Lower leg skin (tissue), 4 donors: Measurements from ENCODE around the gene KLRC2. TPM values are rescaled to one million over a fixed set of nuclear protein-coding genes. Genes with fewer than 3 reads are reported as not detected.
"Not testable (repeated sequence)": the region's sequence is repeated elsewhere in the genome, so short reads cannot be mapped to it uniquely, and the experiment has no call there.

Source experiments
- DNase-seq, 2 donors: peaks; one replicate each; pipeline ENCODE4 v3.0.0-alpha.2; 2019; ENCODE audit warnings: low spot score in 2 of 2
- H3K4me3 ChIP-seq: fragments of 200-600 bp; sonication (generic); 2 replicates; pipeline ENCODE4 v1.5.1; 2017; ENCODE audit warnings: mild to moderate bottlenecking, low read depth; ENCODE audit not compliant: poor library complexity, severe bottlenecking
- POLR2A ChIP-seq, 2 donors: fragments of 450-650 bp; IDR thresholded peaks; one replicate each; pipeline ENCODE4 v1.6.1; 2016 to 2017; ENCODE audit warnings: antibody characterized with exemption in 2 of 2, mild to moderate bottlenecking in 1 of 2, moderate library complexity in 1 of 2
- WGBS, 2 donors: methylation state at CpG; one replicate each; pipeline ENCODE4 v1.1.5; 2018; 5-methylcytosine and 5-hydroxymethylcytosine counted together
- intact Hi-C: fragments of 100-400 bp; cut with DNase I; formaldehyde crosslinking; loops from one replicate; pipeline ENCODE4 v1.15.0; 2023; ENCODE audit warnings: low total_unique reads
- total RNA-seq, 4 donors: library from RNA; depleted of rRNA; stranded (reverse); fragments of >200 nt; gene quantifications; one replicate each; pipeline ENCODE4 v1.1.0, GENCODE V29; 2016
- TF ChIP-seq, protein P1 (sequence below), 3 donors: fragments of 450-650 bp; IDR thresholded peaks; one replicate each; pipeline ENCODE4 v1.5.1; 2016; ENCODE audit warnings: antibody characterized with exemption in 3 of 3, mild to moderate bottlenecking in 3 of 3, moderate library complexity in 2 of 3

The KLRC2 gene
- total RNA-seq, 4 donors from 2014 or later, result 0.71 TPM; not detected in 3

GRCh38 chr12:10424260-10424899, 11.4 kb downstream of the KLRC2 start:
- DNase-seq, intact Hi-C loops, H3K4me3 ChIP-seq: not testable (repeated sequence)
- 60 to 80% methylated on average over 1 of the region's 1 CpG for WGBS, 2 donors

- intact Hi-C loops, H3K4me3 ChIP-seq, DNase-seq: not testable (repeated sequence)
- 39 to 49% methylated on average over 2 of the region's 3 CpGs for WGBS, 2 donors
Observed at GRCh38 chr12:10422159-10422558, 13.7 kb downstream of the KLRC2 start.

DNA sequence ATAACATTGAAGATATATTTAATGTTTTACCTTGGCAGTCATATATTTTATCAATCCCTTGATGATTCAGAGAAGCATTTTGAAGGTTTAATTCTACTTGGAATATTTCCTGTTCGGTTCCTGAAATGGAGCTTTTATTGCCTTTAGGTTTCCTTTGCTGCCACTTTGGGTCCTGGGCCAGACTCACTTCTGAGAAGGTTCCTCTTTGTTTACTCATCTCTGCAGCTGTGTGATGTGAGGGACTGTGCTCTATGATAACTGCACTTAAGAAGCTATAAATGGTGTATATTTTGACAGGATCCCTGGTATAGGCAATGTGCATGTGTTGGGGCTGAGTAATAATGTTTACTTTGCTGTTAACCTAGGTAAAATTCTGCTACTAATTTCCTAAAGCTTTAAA, 15.5 kb downstream of the KLRC2 start, which contains the start of gene KLRC3:
Gene KLRC3, minus strand, starts transcription at position 262 of the 400 bp plus-strand sequence. Its CDS starts 45 bp downstream, at position 217.
- intact Hi-C loops, H3K4me3 ChIP-seq: not testable (repeated sequence)

GRCh38 chr12:10409392-10409791, 26.4 kb downstream of the KLRC2 start, which contains the start of gene KLRC4:
KLRC4 (minus strand) TSS chr12:10409757; CDS start chr12:10409575, 182 bp downstream.
- no peak within 1 kb of the TSS for H3K4me3 ChIP-seq
- intact Hi-C loops, result no loop called here
- TF ChIP-seq POLR2A (IDR thresholded peaks at IDR 0.05), result no peak
- TF ChIP-seq, protein P1, sequence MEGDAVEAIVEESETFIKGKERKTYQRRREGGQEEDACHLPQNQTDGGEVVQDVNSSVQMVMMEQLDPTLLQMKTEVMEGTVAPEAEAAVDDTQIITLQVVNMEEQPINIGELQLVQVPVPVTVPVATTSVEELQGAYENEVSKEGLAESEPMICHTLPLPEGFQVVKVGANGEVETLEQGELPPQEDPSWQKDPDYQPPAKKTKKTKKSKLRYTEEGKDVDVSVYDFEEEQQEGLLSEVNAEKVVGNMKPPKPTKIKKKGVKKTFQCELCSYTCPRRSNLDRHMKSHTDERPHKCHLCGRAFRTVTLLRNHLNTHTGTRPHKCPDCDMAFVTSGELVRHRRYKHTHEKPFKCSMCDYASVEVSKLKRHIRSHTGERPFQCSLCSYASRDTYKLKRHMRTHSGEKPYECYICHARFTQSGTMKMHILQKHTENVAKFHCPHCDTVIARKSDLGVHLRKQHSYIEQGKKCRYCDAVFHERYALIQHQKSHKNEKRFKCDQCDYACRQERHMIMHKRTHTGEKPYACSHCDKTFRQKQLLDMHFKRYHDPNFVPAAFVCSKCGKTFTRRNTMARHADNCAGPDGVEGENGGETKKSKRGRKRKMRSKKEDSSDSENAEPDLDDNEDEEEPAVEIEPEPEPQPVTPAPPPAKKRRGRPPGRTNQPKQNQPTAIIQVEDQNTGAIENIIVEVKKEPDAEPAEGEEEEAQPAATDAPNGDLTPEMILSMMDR (IDR thresholded peaks at IDR 0.05), result no peak
- no peak for DNase-seq
- 0 to 37% methylated on average over 1 of the region's 1 CpG for WGBS, 2 donors

More for the DNA sequence above, 15.5 kb downstream of the KLRC2 start, which contains the start of gene KLRC3:
- WGBS, 2 donors, result 25 to 63% methylated on average over 1 of the region's 1 CpG
- DNase-seq, result not testable (repeated sequence)

- TF ChIP-seq, protein P1 (IDR thresholded peaks at IDR 0.05), result no peak
- no peak for TF ChIP-seq POLR2A (IDR thresholded peaks at IDR 0.05)
- 68 to 74% methylated on average over 3 of the region's 3 CpGs for WGBS, 2 donors
- intact Hi-C loops, result no loop called here
- no peak for DNase-seq
- H3K4me3 ChIP-seq, result no peak overlapping the region
Observed at GRCh38 chr12:10408842-10409241, 27.0 kb downstream of the KLRC2 start.

DNA sequence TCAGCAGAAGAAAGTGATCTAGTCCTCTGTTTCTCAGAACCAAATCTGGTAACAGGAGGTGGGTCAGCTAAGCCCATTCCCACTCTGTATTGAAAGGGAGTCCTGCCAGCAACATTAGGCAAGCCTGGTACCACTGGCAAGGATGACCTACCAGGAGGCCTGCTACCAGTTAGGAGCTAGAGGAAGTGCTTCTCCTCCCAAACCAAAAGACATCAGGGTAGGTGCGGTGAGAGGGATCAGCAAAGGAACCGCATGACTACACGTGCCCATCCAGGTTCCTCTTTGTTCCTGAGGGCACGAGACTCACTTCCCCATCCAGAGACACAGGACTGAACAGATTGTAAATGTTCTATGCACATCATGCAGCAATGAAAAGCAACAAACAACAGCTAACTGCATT, 29.1 kb downstream of the KLRC2 start:
- H3K4me3 ChIP-seq, result no peak overlapping the region
- peak; percentile 53 to 86 for DNase-seq
- WGBS, 2 donors, result 43 to 61% methylated on average over 4 of the region's 4 CpGs
- TF ChIP-seq, protein P1 (IDR thresholded peaks at IDR 0.05), result no peak
- no peak for TF ChIP-seq POLR2A (IDR thresholded peaks at IDR 0.05)
- intact Hi-C loops, result no loop called here

- intact Hi-C loops, result no loop called here
- TF ChIP-seq, protein P1 (IDR thresholded peaks at IDR 0.05), result no peak
- no peak for TF ChIP-seq POLR2A (IDR thresholded peaks at IDR 0.05)
- 92 to 94% methylated on average over 5 of the region's 5 CpGs for WGBS, 2 donors
- DNase-seq, result no peak
- no peak overlapping the region for H3K4me3 ChIP-seq
Observed at GRCh38 chr12:10405294-10405693, 30.5 kb downstream of the KLRC2 start.
